MV-4-11 (cell line): ENCODE results near the gene TSR3.

Source experiments
- DNase-seq: peaks from one replicate; lab custom pipeline; 2025; lab: John Stamatoyannopoulos, UW

Gene TSR3

DNA sequence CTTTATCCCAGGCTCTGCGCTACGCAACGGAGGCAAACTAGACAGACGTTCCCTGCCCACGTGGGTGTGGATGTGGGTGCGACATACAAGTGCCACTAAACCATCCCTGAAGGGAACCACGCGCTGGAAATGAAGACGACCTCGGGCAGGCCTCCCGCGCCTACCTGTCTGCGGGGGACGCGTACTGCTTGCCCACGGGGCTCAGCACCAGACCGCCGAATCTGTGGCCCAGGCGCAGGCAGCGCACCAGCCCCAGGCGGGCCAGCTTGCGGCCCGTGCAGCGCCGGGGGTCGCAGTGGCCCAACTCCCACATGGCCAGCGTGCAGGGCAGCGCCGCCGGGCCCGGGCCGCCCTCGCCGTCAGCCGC, 480 bp downstream of the TSR3 start:
- no peak for DNase-seq

DNA sequence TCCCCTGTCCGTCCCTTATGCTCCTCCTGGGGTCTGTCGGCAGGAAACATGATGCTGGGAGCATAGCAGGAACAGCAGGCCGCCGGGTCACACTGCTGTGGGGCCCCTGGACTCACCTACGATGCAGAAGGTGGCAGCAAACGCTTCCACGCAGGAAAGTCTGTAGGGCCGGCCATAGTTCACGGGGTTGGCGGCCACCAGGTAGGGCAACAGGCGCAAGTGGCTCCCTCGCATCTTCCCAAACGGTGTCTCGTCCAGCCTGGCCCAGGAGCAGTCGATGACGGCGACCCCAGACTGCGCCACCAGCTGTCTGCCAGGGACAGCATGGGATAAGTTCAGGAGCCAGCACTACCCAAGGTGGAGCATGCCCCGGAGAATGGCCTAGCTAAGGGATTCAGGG, 987 bp downstream of the TSR3 start:
- DNase-seq = no peak

DNA sequence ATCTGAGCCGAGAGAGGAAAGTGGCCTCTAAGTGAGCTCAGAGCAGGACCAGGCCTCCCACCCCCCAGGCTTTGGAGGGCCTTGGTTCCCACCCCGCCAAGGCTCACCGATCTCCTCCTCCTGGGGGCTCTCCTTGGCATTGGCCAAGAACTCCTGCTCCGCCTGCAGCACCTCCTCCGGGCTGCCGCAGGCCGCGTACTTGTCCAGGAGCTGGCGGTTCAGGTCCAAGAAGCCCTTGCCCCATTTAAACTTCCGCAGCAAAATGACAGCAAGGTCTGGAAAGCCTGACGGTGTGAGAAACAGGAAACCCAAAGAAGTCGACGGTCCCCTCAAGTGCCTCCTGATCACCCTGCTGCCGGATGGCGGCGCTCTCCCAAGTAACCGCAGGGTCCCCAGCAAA, 1.7 kb downstream of the TSR3 start:
- no peak for DNase-seq

DNA sequence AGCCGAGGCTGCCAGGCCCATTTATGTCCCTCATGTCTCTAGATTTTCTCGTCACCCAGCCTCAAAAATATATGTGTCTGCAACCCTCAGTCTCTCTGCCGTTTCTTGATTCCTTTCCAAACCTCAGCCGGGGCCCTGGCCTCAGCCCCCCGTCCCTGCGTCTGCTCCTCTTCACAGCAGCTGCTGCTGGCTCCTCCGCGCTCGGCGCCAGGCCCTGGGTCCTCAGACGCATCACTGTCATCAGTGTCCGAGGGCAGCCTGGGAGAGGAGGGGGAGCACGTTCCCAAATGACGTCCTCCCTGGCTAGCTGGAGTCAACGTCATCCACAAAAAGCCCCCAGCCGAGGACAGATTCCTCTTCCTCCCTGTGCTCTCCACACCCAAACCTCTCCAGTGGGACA, 2.3 kb downstream of the TSR3 start:
- no peak for DNase-seq

DNA sequence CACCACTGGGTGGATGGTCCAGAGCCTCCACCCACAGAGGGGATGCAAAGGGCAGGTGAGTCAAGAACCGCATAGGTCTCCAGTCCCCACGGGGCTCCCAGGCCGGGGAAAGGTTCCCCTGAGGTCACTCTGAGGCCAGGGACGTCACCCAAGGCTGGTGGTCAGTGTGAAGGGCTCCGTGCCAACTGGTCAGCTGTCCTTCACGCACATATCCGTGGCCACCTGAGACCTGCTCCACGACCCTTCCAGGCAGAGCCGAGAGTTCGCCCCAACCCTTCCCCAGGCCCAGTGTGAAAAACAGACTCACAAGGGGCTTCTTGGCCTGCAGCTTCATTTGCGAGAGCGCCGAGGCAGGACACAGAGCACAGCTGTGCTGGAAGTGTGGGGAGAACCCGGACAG, 2.8 kb downstream of the TSR3 start:
- DNase-seq = no peak

GRCh38 chr16:1348441-1348840, 3.2 kb downstream of the TSR3 start:
- no peak for DNase-seq

DNA sequence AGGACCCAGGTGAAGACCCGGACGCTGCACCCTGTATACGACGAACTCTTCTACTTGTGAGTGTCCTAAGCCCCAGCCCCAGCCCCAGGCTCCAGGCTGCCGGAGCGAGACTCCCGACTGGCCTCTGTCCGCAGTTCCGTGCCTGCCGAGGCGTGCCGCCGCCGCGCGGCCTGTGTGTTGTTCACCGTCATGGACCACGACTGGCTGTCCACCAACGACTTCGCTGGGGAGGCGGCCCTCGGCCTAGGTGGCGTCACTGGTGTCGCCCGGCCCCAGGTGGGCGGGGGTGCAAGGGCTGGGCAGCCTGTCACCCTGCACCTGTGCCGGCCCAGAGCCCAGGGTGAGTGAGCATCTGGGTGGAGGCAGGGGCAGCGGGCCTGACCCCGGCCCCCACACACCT, 3.7 kb downstream of the TSR3 start:
- no peak for DNase-seq

DNA sequence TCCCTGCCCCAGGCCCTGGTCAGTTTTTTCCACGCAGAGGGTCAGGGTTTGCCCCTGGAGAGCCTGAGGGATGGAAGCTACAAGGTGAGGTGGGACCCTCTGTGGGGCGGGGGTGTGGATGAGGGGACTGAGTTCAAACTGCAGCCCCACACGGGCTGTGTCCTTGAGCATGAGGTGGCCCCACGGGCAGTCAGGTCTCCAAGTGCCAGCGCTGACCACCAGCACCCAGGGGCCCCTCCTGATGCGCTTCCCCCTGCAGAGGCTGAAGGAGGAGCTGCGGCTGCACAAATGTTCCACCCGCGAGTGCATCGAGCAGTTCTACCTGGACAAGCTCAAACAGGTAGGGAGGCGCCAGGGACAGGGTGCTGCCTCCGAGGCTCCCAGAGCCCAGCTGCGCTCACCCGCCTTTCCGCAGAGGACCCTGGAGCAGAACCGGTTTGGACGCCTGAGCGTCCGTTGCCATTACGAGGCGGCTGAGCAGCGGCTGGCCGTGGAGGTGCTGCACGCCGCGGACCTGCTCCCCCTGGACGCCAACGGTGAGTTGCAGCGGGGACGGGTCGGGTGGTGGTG, 4.3 kb downstream of the TSR3 start:
- no peak for DNase-seq

DNA sequence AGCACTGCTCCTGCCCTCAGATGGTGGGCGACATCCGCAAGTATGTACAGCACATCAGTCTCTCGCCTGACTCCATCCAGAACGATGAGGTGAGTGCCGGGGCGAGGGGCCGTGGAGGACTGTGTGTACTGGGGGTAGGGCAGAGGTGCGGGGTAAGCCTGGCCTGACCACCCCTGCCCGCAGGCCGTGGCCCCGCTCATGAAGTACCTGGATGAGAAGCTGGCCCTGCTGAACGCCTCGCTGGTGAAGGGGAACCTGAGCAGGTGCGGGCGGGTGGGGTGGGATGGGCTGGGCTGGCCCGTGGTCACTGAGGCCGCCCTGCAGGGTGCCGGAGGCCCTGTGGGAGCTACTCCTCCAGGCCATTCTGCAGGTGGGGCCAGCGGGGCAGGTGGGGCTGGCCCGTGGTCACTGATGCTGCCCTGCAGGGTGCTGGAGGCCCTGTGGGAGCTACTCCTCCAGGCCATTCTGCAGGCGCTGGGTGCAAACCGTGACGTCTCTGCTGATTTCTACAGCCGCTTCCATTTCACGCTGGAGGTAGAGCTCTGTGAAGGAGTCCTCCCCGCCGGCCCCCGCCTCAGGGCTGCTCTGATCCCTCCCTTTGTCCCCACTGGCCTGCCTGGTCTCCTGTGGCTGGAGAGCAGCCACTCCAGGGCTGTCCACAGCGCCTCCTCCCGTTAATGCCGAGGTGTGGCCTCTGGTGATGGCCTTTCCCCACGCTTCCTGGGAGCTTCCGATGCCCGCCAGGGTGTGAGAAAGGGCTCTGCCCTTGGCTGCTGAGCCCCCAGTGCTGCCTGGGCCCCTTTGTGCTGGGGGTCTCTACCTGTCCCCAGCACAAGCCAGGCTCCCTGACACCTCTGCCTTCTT, 5.0 kb downstream of the TSR3 start:
- no peak for DNase-seq

GRCh38 chr16:1345651-1346421, 5.8 kb downstream of the TSR3 start:
- DNase-seq = no peak

GRCh38 chr16:1345087-1345486, 6.6 kb downstream of the TSR3 start:
- DNase-seq = no peak

GRCh38 chr16:1344499-1344898, 7.2 kb downstream of the TSR3 start:
- no peak for DNase-seq

GRCh38 chr16:1343428-1344242, 8.0 kb downstream of the TSR3 start:
- DNase-seq = no peak

- DNase-seq = peak; percentile 97
Measured at GRCh38 chr16:1342526-1343427, 8.9 kb downstream of the TSR3 start.

DNA sequence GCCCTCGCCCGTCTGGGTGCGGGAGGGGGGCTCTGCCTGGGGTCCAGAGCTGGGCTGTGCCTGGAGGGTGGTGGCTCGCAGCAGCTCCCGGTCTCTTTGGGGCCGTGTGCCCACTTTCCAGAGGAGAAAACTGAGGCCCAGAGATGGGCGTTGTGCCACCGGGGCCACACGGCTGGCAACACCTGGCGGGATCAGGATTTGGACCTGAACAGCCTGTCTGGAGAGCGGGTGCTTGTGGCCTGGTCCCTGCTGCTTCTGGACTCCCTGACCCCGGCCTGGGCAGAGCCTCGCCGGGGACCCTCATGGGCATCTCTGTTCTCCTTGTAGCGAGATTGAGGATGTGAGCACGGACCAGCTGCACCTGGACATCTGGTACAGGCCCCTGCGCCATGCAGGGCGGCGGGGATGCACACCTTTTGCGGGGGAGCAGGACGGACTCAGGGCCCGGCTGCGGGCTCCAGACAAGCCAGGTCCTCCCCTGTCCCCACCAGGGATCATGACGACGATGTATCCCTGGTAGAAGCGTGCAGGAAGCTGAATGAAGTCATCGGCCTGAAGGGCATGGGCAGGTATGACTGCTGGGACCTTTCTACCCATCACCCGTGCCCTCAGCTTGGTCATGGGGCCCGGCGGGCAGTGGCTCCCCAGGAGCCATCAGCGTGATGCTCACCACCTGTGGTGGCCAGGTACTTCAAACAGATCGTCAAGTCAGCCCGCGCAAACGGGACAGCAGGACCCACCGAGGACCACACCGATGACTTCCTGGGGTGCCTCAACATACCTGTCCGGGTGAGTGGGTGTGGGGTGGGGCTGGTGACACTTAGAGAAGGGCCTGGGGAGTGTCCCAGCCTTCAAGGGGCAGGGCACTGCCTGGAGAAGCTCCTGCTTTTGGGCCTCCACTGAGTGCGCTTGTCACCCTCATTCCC, 9.9 kb downstream of the TSR3 start:
- no peak for DNase-seq

DNA sequence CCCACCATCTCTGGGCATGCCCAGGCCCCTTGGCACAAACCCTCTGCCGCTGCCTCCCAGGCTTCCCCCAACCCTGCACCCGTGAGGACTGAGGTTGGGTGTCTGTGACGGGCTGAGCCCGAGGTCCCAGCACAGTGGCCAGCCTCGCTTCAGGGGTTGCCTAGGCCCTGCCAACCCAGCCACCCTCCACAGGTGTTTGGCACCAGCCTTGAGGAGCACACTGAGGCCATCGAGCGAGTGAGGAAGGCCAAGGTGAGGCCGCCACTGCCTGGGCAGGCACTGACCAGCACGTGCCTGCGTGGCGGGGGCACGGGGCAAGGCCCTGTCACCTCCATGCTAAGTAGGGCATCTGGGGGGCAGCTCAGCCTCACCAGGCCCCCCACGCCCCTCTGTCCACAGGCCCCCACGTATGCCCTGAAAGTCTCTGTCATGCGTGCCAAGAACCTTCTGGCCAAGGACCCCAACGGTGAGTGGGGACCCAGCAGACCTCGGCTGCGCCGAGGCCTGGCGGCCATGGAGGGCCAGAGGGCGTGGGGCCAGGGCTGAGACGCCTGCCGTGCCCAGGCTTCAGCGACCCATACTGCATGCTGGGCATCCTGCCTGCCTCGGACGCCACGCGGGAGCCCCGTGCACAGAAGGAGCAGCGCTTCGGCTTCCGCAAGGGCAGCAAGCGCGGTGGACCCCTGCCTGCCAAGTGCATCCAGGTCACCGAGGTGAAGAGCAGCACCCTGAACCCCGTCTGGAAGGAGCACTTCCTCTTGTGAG, 10.8 kb downstream of the TSR3 start:
- DNase-seq = no peak

GRCh38 chr16:1338855-1339675, 12.6 kb downstream of the TSR3 start:
- no peak for DNase-seq

DNA sequence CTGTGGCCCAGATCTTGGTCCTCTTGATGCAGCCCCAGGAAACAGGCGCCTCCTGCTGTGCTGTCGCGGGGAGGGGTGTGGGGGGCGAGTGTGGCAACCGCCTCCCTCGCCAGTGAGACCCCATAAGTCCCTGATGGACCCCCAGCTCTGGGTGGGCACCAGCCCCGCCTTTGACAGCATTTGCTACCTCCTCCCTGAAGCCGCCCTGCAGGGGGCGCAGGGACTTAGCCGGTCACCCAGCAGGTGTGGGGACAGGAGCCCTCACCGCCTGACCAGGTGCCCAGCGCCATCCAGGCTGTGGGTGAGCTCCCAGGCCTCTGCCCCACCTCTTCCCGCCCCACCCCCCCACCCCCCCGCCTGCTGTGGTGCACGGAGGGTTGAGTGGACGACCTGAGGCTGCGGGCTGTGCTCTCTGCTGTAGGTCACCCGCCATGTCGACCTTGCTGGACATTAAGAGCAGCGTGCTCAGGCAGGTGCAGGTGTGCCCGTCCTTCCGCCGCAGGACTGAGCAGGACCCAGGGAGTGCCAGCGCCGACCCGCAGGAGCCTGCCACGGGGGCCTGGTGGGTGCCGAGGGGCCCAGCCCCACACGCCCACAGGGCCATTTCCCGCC, 13.5 kb downstream of the TSR3 start:
- DNase-seq = no peak
